SH-SY5Y (cell line): ENCODE results near the gene OTOS.

ENCODE experiments used
- GATA2 ChIP-seq: IDR thresholded peaks from 2 replicates; pipeline ENCODE4 v1.6.1; 2011; ENCODE audit warnings: mild to moderate bottlenecking, low read depth, low read length
- GATA3 ChIP-seq: IDR thresholded peaks from 2 replicates; pipeline ENCODE4 v1.6.1; 2011; ENCODE audit warnings: low read depth, mild to moderate bottlenecking, low read length, moderate library complexity

Gene OTOS

GRCh38 chr2:240172071-240172895 is 31.8 kb upstream of the OTOS start:
- TF ChIP-seq GATA2 (no peak), GATA3 (no peak)

GRCh38 chr2:240170883-240171282 is 30.4 kb upstream of the OTOS start:
- TF ChIP-seq GATA2 (no peak), GATA3 (no peak)

GRCh38 chr2:240170354-240170735 is 29.9 kb upstream of the OTOS start:
- TF ChIP-seq GATA3 (no peak), GATA2 (no peak)

- TF ChIP-seq GATA2 (no peak), GATA3 (no peak)
These were observed 29.3 kb upstream of the OTOS start for GRCh38 chr2:240169486-240170353.

- no peak for TF ChIP-seq GATA2
- TF ChIP-seq GATA3 = no peak
These were observed 28.3 kb upstream of the OTOS start for GRCh38 chr2:240168546-240169361.

GRCh38 chr2:240168041-240168440 is 27.6 kb upstream of the OTOS start:
- TF ChIP-seq GATA2 (no peak), GATA3 (no peak)

GRCh38 chr2:240167588-240167880 is 27.1 kb upstream of the OTOS start:
- no peak for TF ChIP-seq GATA3
- no peak for TF ChIP-seq GATA2

- no peak for TF ChIP-seq GATA3
- TF ChIP-seq GATA2 = no peak
These were observed 26.5 kb upstream of the OTOS start for GRCh38 chr2:240166761-240167587.

GRCh38 chr2:240166191-240166590 is 25.7 kb upstream of the OTOS start:
- TF ChIP-seq GATA3 = no peak
- no peak for TF ChIP-seq GATA2

- TF ChIP-seq GATA2 (no peak), GATA3 (no peak)
These were observed 25.2 kb upstream of the OTOS start for GRCh38 chr2:240165661-240166060.

- TF ChIP-seq GATA2 = no peak
- TF ChIP-seq GATA3 = no peak
These were observed 24.6 kb upstream of the OTOS start for GRCh38 chr2:240165034-240165433.

- TF ChIP-seq GATA3 (no peak), GATA2 (no peak)
These were observed 24.1 kb upstream of the OTOS start for GRCh38 chr2:240164586-240164985.

- TF ChIP-seq GATA2 (no peak), GATA3 (no peak)
These were observed 23.6 kb upstream of the OTOS start for GRCh38 chr2:240163844-240164574.
